ENCODE measurements around the gene CD1D. TPM values are rescaled to one million over a fixed set of nuclear protein-coding genes. Genes with fewer than 3 reads are reported as not detected.

The CD1D gene
- 1 to 10 TPM; 1.1 to 5.2 (median 3.3) TPM for total RNA-seq
- polyA plus RNA-seq = 1 to 10 TPM; 1.4 to 5.6 (median 2.3) TPM
- long read RNA-seq, donor 1 = 0 reads
- long read RNA-seq, donor 2 = 0 reads
- long read RNA-seq, donor 3 = 0 reads
- long read RNA-seq, donor 4, partial matches to known transcripts = 4 of 4 reads
- long read RNA-seq, donor 4, other reads (novel, unspliced or antisense) = 0 of 4 reads
- long read RNA-seq, donor 5, partial matches to known transcripts = 9 of 14 reads
- long read RNA-seq, donor 5, other reads (novel, unspliced or antisense) = 5 of 14 reads
- long read RNA-seq, donor 6, partial matches to known transcripts = 0 of 1 reads
- long read RNA-seq, donor 6, other reads (novel, unspliced or antisense) = 1 of 1 reads
- long read RNA-seq, donor 7 = 0 reads
- long read RNA-seq, donor 8 = 0 reads
- long read RNA-seq, donor 9 = 0 reads
- long read RNA-seq, donor 10 = 0 reads

DNA sequence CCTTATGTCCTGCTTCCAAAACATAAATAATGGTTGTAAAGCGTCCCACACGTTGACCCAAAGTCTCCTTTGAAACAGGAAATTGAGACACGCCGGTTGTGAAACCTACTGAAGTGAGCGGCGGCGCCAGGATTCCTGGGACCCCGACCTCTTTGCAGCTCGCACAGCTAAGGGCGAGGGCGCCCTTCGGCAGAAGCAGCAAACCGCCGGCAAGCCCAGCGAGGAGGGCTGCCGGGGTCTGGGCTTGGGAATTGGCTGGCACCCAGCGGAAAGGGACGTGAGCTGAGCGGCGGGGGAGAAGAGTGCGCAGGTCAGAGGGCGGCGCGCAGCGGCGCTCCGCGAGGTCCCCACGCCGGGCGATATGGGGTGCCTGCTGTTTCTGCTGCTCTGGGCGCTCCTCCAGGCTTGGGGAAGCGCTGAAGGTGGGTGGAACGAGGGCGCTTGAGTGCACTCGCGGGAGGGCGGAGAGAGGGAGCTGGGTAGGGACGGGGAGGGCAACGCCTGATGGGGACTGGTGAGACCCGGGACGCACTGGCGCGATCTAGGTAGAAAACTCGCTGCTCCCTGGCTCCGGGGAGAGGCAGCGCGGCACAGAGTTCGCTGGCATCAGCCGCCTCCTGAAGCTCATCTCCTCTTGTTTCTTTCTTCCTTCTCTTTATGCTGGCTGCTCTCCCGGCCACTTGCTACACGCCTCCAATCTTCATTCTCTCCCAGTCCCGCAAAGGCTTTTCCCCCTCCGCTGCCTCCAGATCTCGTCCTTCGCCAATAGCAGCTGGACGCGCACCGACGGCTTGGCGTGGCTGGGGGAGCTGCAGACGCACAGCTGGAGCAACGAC lies at the start of gene CD1D:
TSS of gene CD1D (plus strand) at position 155 of the 836 bp plus-strand sequence. CDS start at position 362, 207 bp downstream.
- Histone ChIP-seq H3K4me1 (replicated peaks in 1 of 2) (peaks cover 4 to 7% of the 10 kb centered on the region in 2 donors), H3K27ac (peak within 1 kb of the TSS in 2 of 5 donors; percentile 56 to 75), H3K27me3 (peaks cover 20% of the 10 kb centered on the region), H3K9me3 (replicated peaks in 1 of 3) (no peaks in the 10 kb centered on the region), H3K36me3 (replicated peaks in 1 of 2) (no peaks in the 10 kb centered on the region), H3K4me3 (peak within 1 kb of the TSS in 2 of 4 donors; percentile 26 to 59)
- intact Hi-C loops (cut with DNase I) = no loop called here
- no peak for TF ChIP-seq CTCF (IDR thresholded peaks at IDR 0.05)
- no peak for TF ChIP-seq POLR2A (IDR thresholded peaks at IDR 0.05)
- 1% methylated on average over 30 to 63 of the region's 63 CpGs for WGBS, 4 donors
- DNase-seq = peak; percentile 18 to 61 (median 35)

GRCh38 chr1:158131217-158131616 lies 49.5 kb upstream of the CD1D start:
- Histone ChIP-seq H3K27ac (no peak overlapping the region), H3K27me3 (no peaks in the 10 kb centered on the region), H3K4me1 (replicated peaks in 1 of 2) (no peaks in the 10 kb centered on the region), H3K9me3 (replicated peaks in 1 of 3) (no peaks in the 10 kb centered on the region), H3K4me3 (no peak overlapping the region), H3K36me3 (replicated peaks in 1 of 2) (no peaks in the 10 kb centered on the region)
- TF ChIP-seq CTCF (IDR thresholded peaks at IDR 0.05) (no peak), POLR2A (IDR thresholded peaks at IDR 0.05) (no peak)
- intact Hi-C loops (cut with DNase I) = no loop called here
- 63 to 85% (median 78%) methylated on average over 3 of the region's 3 CpGs for WGBS, 4 donors
- no peak for DNase-seq

GRCh38 chr1:158140764-158141192 lies 39.9 kb upstream of the CD1D start:
- Histone ChIP-seq H3K4me1 (replicated peaks in 1 of 2) (peaks cover 9 to 11% of the 10 kb centered on the region in 2 donors), H3K9me3 (replicated peaks in 1 of 3) (no peaks in the 10 kb centered on the region), H3K27me3 (no peaks in the 10 kb centered on the region), H3K4me3 (no peak overlapping the region), H3K36me3 (replicated peaks in 1 of 2) (no peaks in the 10 kb centered on the region), H3K27ac (no peak overlapping the region)
- TF ChIP-seq CTCF (IDR thresholded peaks at IDR 0.05) = no peak
- no peak for TF ChIP-seq POLR2A (IDR thresholded peaks at IDR 0.05)
- WGBS, 4 donors = 87 to 94% (median 89%) methylated on average over 3 of the region's 3 CpGs
- DNase-seq = no peak
- intact Hi-C loops (cut with DNase I) = no loop called here

DNA sequence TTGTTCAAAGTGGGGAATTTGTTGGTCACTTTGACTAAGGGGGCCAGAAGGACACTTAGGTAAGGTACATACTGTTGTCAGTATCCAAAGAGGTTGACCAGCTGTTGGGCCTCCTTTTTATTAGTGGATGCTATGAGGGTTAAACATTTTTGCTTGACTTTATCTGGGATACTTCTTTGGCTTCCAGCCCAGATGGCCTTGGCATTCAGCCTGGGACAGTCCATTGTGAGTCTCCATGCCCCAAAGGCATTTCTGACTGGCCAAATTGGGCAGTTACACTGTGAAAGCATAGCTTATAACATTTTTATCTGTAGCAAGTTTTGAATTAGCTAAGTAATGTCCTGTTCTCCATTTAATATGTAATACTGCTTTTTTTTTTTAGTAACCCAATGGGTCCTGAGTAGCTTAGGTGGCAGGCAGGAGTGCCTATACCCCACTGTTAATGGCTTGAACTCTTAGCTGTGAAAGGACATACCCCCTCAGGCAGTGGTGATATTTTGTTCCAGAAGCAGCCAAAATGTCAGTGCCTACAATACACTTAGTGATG lies 35.4 kb upstream of the CD1D start:
- H3K4me1 ChIP-seq (replicated peaks in 1 of 2) = peaks cover 22 to 29% of the 10 kb centered on the region in 2 donors
- H3K27me3 ChIP-seq = no peaks in the 10 kb centered on the region
- peak; percentile 90 to 96 (median 94) for DNase-seq
- H3K36me3 ChIP-seq (replicated peaks in 1 of 2) = no peaks in the 10 kb centered on the region
- H3K9me3 ChIP-seq (replicated peaks in 1 of 3) = no peaks in the 10 kb centered on the region
- no peak overlapping the region for H3K4me3 ChIP-seq
- TF ChIP-seq CTCF (IDR thresholded peaks at IDR 0.05) (no peak), POLR2A (IDR thresholded peaks at IDR 0.05) (no peak)
- intact Hi-C loops (cut with DNase I) = no loop called here
- H3K27ac ChIP-seq = peak overlapping the region; percentile 12 to 78 (median 48)
